Endothelial cell of umbilical vein (primary cell): ENCODE data around the gene NCMAP. TPM values are rescaled to one million over a fixed set of nuclear protein-coding genes. Genes with fewer than 3 reads are reported as not detected.

Experiments used
- BruUV-seq: library from RNA; stranded (reverse); fragments of 400-500 nt; replicated peaks from 2 replicates; lab custom pipeline; 2021; lab: Mats Ljungman, UMichigan
- CTCF ChIA-PET: fragments of 300-600, 350-600 bp; sonication (Branson Sonifier 250); formaldehyde crosslinking; loops from one replicate; lab custom pipeline; 2021; ENCODE audit warnings: antibody characterized with exemption, inconsistent platforms; lab: Charles Lee
- POLR2A ChIA-PET: fragments of 300-600, 350-600 bp; sonication (Branson Sonifier 250); formaldehyde crosslinking; loops from one replicate; lab custom pipeline; 2021; ENCODE audit warnings: antibody characterized with exemption, inconsistent platforms; lab: Charles Lee
- DNase-seq: peaks from one replicate; pipeline ENCODE4 v3.0.0-alpha.2; 2011; ENCODE audit warnings: low read depth, low spot score
- FAIRE-seq: peaks from 2 replicates; lab custom pipeline; 2011; peaks lifted over from hg19 to GRCh38; lab: Jason Lieb, UNC
- H2AFZ ChIP-seq: 2 replicates; pipeline ENCODE4 v1.6.0; 2012; ENCODE audit warnings: low read depth, low read length, control low read depth, inconsistent platforms
- H3K27ac ChIP-seq: 2 replicates; pipeline ENCODE4 v1.5.1; 2011; ENCODE audit warnings: low read depth, mild to moderate bottlenecking, control low read depth, low read length, moderate library complexity; ENCODE audit not compliant: insufficient read depth
- H3K27me3 ChIP-seq, 2 experiments: 2 replicates each; pipeline versions ENCODE4 v1.6.0 to v1.6.1; 2011; ENCODE audit warnings: low read length in 2 of 2, mixed read lengths in 1 of 2; ENCODE audit not compliant: control insufficient read depth in 2 of 2, insufficient read depth in 2 of 2
- H3K36me3 ChIP-seq, 2 experiments: 2 replicates in 1 of 2; 3 replicates in 1 of 2; pipeline ENCODE4 v1.5.1; 2011; ENCODE audit warnings: low read length in 2 of 2, mild to moderate bottlenecking in 1 of 2, moderate library complexity in 1 of 2; ENCODE audit not compliant: control insufficient read depth in 2 of 2, insufficient read depth in 2 of 2; ENCODE audit errors: extremely low read depth in 1 of 2
- H3K4me1 ChIP-seq: 3 replicates; pipeline ENCODE4 v1.5.1; 2011; ENCODE audit warnings: mild to moderate bottlenecking, low read length; ENCODE audit not compliant: control insufficient read depth, insufficient read depth; ENCODE audit errors: extremely low read depth
- H3K4me2 ChIP-seq: 2 replicates; pipeline ENCODE4 v1.6.1; 2011; ENCODE audit warnings: low read length, control low read depth, mixed read lengths; ENCODE audit not compliant: insufficient read depth
- H3K4me3 ChIP-seq, 3 experiments: fragments of 200-600 bp in 1 of 3; sonication (generic), shearing (Covaris generic) in 1 of 3; replicated peaks in 1 of 3; 2 replicates each; pipeline ENCODE4 v1.5.1; 2011 to 2016; ENCODE audit warnings: control low read depth in 3 of 3, low read length in 3 of 3, mild to moderate bottlenecking in 2 of 3, inconsistent platforms in 1 of 3, low read depth in 1 of 3, moderate library complexity in 1 of 3; ENCODE audit not compliant: insufficient read depth in 1 of 3
- H3K79me2 ChIP-seq: 2 replicates; pipeline ENCODE4 v1.6.0; 2012; ENCODE audit warnings: low read length, inconsistent platforms; ENCODE audit not compliant: control insufficient read depth, insufficient read depth
- H3K9ac ChIP-seq: replicated peaks from 2 replicates; pipeline ENCODE3; 2011; ENCODE audit warnings: low read length, control low read depth; ENCODE audit not compliant: insufficient read depth; ENCODE audit errors: extremely low read depth
- H3K9me1 ChIP-seq: replicated peaks from 3 replicates; pipeline ENCODE4 v1.6.0; 2011; ENCODE audit warnings: mild to moderate bottlenecking, low read length; ENCODE audit not compliant: control insufficient read depth, insufficient read depth; ENCODE audit errors: extremely low read depth
- H3K9me3 ChIP-seq: replicated peaks from 2 replicates; pipeline ENCODE4 v1.5.1; 2012; ENCODE audit warnings: low read length, inconsistent platforms; ENCODE audit not compliant: control insufficient read depth, insufficient read depth
- H4K20me1 ChIP-seq: replicated peaks from 2 replicates; pipeline ENCODE3; 2011; ENCODE audit warnings: mild to moderate bottlenecking, low read length; ENCODE audit not compliant: control insufficient read depth, insufficient read depth; ENCODE audit errors: extremely low read depth
- CTCF ChIP-seq, 2 donors: IDR thresholded peaks; 1 replicate in 1 of 2; 2 replicates in 1 of 2; pipeline ENCODE4 v1.5.1; 2011; ENCODE audit warnings: low read length in 2 of 2, mild to moderate bottlenecking in 2 of 2, moderate library complexity in 2 of 2, control low read depth in 1 of 2, inconsistent platforms in 1 of 2, low read depth in 1 of 2; ENCODE audit not compliant: insufficient read depth in 1 of 2; ENCODE audit errors: extremely low read depth in 1 of 2
- EZH2 ChIP-seq: IDR thresholded peaks from 2 replicates; pipeline ENCODE4 v1.6.1; 2012; ENCODE audit warnings: borderline replicate concordance, low read depth, mild to moderate bottlenecking, moderate library complexity, low read length, inconsistent platforms; ENCODE audit not compliant: severe bottlenecking
- FOS ChIP-seq: IDR thresholded peaks from 2 replicates; pipeline ENCODE4 v1.6.1; 2011; ENCODE audit warnings: mild to moderate bottlenecking, low read length, moderate library complexity, borderline replicate concordance; ENCODE audit not compliant: insufficient read depth
- GATA2 ChIP-seq: IDR thresholded peaks from 2 replicates; pipeline ENCODE4 v1.7.0; 2011; ENCODE audit warnings: low read depth, mild to moderate bottlenecking, moderate library complexity, mixed read lengths, low read length; ENCODE audit not compliant: insufficient read length, insufficient read depth
- MYC ChIP-seq: IDR thresholded peaks from one replicate; pipeline ENCODE4 v1.6.1; 2011; ENCODE audit warnings: mild to moderate bottlenecking, low read depth, low read length
- POLR2A ChIP-seq: IDR thresholded peaks from 2 replicates; pipeline ENCODE4 v1.6.1; 2012; ENCODE audit warnings: low read depth, mild to moderate bottlenecking, control low read depth, low read length
- POLR2AphosphoS5 ChIP-seq: IDR thresholded peaks from 2 replicates; pipeline ENCODE4 v1.6.1; 2012; ENCODE audit warnings: low read depth, mild to moderate bottlenecking, control low read depth, low read length, moderate library complexity; ENCODE audit not compliant: insufficient read depth
- dilution Hi-C: fragments of 300-500 bp; cut with MboI; formaldehyde crosslinking; loops from one replicate; pipeline ENCODE4 v1.15.0; 2019; ENCODE audit warnings: low sequenced_read_pairs; ENCODE audit not compliant: extremely low pct_ligation_motif_present
- intact Hi-C: fragments of 100-400 bp; cut with micrococcal nuclease; formaldehyde crosslinking; loops from one replicate; pipeline ENCODE4 v1.10.0; 2022
- polyA plus RNA-seq, 4 experiments: library from polyadenylated mRNA; depleted of rRNA in 3 of 4; stranded (reverse) in 3 of 4; unstranded in 1 of 4; fragments of >200 nt; gene quantifications; 2 replicates each; pipeline versions ENCODE4 v1.2.1 to v1.2.3, GENCODE V29; 2011 to 2012; ENCODE audit warnings: missing spikeins in 1 of 4
- total RNA-seq: library from RNA; stranded (reverse); gene quantifications from 2 replicates; pipeline ENCODE4 v1.2.3, GENCODE V29; 2021
- TF ChIP-seq, protein P1 (sequence below): IDR thresholded peaks from 2 replicates; pipeline ENCODE4 v1.6.1; 2011; ENCODE audit not compliant: insufficient read depth, insufficient read length

Gene NCMAP
- total and polyA plus RNA-seq, 2 donors (not counting 3 experiments of a cell fraction or from before 2014, with no cell fraction given), result not detected

DNA sequence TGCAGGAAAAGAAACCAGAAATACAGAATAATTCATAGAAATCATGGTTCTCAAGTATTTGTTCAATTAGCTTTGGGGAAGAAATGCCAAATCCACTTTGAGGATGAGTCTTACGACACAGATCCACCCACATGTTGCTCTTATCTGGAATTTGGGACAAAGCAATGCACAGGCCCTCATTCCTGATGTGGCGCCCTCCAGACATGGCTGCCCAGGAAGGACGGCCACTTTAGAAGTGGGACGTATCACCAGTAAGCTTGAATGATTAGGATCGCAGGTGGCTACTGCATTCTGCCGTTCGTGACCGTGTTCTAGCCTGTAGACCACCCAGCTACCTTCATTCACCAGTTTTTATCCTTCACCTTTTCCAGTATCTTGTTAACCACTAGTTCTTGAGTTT lies 20.1 kb upstream of the NCMAP start:
- no peak for FAIRE-seq

More for the DNA sequence above, 20.1 kb upstream of the NCMAP start:
- Histone ChIP-seq H3K9me1 (no peaks in the 10 kb centered on the region), H3K4me2 (no peak overlapping the region), H3K36me3 (no peaks in the 10 kb centered on the region), H3K4me1 (no peaks in the 10 kb centered on the region), H4K20me1 (no peaks in the 10 kb centered on the region), H3K4me3 (no peak overlapping the region), H3K9me3 (no peaks in the 10 kb centered on the region), H3K27ac (no peak overlapping the region), H3K79me2 (no peaks in the 10 kb centered on the region), H3K9ac (no peak overlapping the region), H3K27me3 (no peaks in the 10 kb centered on the region), H2AFZ (no peak overlapping the region)
- no TSS peak for BruUV-seq
- TF ChIP-seq EZH2 (no peak), MYC (no peak), FOS (no peak), CTCF (IDR thresholded peaks at IDR 0.05; ENCODE audit: extremely low read depth in 1 of 2, insufficient read depth in 1 of 2, low read depth in 1 of 2, low read length in 2 of 2) (no peak), POLR2AphosphoS5 (no peak), POLR2A (no peak), GATA2 (no peak)
- TF ChIP-seq, protein P1, sequence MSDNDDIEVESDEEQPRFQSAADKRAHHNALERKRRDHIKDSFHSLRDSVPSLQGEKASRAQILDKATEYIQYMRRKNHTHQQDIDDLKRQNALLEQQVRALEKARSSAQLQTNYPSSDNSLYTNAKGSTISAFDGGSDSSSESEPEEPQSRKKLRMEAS, result no peak
- no peak for DNase-seq
- dilution Hi-C loops (no loop called here), intact Hi-C loops (no loop called here)
- ChIA-PET POLR2A (no interaction called here), CTCF (interaction anchor here (0.7 to 2.2 kb wide), 5 partner anchors 9 to 336 kb away, joined by 3 to 7 read pairs (median 4); no protein-coding TSS in a partner anchor)
